ENCODE results near the gene HBD.
"Not testable (repeated sequence)": the region's sequence is repeated elsewhere in the genome, so short reads cannot be mapped to it uniquely, and the experiment has no call there.

Gene HBD

DNA sequence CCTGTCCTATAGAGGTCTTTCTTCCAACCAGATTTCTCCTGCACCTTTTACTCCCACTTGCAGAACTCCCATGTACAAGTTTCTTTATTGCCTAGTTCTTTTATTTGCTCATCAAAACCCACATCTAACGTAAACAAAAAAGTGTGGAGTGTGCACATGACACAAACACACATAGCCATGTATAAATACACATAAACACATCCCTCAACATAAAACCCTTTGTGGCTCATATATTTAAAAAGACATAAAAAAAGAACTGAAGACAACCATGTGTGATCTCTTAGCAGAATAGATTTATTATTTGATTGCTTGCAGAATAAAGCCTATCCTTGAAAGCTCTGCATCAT, 18.6 kb upstream of the HBD start:
- TF ChIP-seq, protein P1, sequence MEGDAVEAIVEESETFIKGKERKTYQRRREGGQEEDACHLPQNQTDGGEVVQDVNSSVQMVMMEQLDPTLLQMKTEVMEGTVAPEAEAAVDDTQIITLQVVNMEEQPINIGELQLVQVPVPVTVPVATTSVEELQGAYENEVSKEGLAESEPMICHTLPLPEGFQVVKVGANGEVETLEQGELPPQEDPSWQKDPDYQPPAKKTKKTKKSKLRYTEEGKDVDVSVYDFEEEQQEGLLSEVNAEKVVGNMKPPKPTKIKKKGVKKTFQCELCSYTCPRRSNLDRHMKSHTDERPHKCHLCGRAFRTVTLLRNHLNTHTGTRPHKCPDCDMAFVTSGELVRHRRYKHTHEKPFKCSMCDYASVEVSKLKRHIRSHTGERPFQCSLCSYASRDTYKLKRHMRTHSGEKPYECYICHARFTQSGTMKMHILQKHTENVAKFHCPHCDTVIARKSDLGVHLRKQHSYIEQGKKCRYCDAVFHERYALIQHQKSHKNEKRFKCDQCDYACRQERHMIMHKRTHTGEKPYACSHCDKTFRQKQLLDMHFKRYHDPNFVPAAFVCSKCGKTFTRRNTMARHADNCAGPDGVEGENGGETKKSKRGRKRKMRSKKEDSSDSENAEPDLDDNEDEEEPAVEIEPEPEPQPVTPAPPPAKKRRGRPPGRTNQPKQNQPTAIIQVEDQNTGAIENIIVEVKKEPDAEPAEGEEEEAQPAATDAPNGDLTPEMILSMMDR (conservative IDR thresholded peaks at IDR 0.05; ENCODE audit: low read depth, low read length): no peak
- H3K4me3 ChIP-seq (ENCODE audit: low read depth, low read length): no peak overlapping the region
- no peak for DNase-seq (ENCODE audit: low read depth)

DNA sequence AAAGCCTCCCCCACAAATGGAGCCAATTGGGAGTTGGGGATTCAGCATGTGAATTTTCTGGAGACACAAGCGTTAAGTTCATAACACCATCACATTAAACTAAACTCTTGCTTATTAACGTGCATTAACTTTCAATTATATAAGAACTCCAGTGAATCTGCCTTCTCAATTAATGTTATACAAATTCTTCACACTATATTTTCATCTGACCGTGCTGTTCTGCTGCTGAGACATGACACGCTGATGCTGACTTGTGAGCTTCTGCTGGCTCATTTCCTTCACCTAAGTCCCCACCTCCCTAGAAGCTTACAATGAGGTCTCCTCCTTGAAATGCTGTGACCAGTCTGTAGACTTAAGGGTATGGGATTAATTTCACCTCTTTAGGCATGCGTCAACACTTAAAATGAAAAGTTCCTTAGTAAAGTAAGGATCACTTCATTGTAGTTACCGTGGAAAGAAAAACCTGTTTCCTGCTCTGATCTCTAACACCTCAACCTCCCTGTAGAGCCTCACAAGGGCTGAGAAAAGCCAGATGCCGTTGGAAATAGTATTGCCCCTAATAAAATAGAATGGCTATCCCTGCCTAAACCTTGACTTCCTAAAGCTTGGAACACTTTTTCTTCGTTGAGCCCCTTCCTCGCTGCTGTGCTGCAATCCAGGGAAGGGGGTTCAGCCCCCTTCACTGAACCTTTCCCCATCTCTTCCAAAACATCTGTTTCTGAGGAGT, 18.1 kb upstream of the HBD start:
- DNase-seq (ENCODE audit: low read depth): no peak
- TF ChIP-seq, protein P1 (conservative IDR thresholded peaks at IDR 0.05; ENCODE audit: low read depth, low read length): no peak
- no peak overlapping the region for H3K4me3 ChIP-seq (ENCODE audit: low read depth, low read length)

DNA sequence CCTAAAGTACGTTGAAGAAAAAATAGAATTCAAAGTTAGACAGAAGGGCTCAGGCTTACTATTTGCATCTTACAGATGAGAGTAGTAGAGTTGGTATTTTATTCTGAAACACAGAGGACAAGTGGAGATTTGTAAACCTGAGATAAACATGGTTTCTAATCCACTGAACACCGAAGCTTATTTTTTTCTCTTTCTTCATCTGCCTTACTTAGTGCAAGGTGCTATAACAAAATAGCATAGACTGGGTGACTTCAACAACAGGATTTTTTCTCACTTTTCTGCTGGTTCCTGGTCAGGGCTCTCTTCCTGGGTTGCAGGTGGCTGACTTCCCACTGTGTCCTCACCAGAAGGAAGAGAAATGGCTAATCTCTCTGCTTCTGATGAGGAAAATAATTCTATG, 17.5 kb upstream of the HBD start:
- no peak overlapping the region for H3K4me3 ChIP-seq (ENCODE audit: low read depth, low read length)
- TF ChIP-seq, protein P1 (conservative IDR thresholded peaks at IDR 0.05; ENCODE audit: low read depth, low read length): no peak
- no peak for DNase-seq (ENCODE audit: low read depth)

DNA sequence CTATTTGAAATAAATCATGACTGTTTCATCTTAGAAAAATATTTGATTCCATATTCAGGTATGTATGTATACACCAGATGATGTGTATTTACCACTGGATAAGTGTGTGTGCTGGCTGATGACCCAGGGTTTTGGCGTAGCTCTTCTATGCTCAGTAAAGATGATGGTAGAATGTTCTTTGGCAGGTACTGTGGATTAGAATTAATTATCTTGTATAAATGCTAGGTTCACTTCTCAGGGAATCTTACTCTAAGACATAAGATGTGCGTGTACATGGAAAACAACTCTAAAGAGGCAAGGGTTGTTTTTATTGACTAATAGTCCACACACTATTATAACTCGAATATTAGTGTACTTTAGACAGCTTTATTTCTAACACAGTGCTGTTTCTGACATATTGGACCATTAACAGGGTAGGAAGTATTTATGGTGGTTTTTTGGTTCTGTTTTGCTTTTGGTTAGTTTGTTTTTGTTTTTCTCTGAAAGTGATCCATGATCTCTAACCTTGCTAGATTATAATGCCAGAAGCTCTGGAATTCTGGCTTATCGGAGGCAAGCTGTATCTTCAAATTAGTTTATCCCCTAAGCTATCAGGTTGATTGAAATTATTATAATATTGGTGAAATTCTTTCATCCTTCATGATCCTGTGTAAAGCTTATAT, 16.4 kb upstream of the HBD start:
- TF ChIP-seq, protein P1 (conservative IDR thresholded peaks at IDR 0.05; ENCODE audit: low read depth, low read length): no peak
- H3K4me3 ChIP-seq (ENCODE audit: low read depth, low read length): no peak overlapping the region
- no peak for DNase-seq (ENCODE audit: low read depth)

DNA sequence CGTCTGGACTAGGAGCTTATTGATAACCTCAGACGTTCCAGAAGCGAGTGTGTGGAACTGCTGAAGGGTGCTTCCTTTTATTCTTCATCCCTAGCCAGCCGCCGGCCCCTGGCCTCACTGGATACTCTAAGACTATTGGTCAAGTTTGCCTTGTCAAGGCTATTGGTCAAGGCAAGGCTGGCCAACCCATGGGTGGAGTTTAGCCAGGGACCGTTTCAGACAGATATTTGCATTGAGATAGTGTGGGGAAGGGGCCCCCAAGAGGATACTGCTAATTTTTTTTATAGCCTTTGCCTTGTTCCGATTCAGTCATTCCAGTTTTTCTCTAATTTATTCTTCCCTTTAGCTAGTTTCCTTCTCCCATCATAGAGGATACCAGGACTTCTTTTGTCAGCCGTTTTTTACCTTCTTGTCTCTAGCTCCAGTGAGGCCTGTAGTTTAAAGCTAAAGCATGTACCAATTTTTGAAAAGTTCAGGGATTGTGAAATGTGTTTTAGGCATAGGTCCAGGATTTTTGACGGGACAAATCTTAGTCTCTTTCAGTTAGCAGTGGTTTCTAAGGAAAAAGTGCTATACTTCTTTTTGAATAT, 15.6 kb upstream of the HBD start, which contains the start of gene HBG1:
HBG1 (minus strand) TSS at position 51 of the 590 bp plus-strand sequence. CDS start 53 bp downstream, outside the sequence.
- peak; percentile 13 for DNase-seq (ENCODE audit: low read depth)

DNA sequence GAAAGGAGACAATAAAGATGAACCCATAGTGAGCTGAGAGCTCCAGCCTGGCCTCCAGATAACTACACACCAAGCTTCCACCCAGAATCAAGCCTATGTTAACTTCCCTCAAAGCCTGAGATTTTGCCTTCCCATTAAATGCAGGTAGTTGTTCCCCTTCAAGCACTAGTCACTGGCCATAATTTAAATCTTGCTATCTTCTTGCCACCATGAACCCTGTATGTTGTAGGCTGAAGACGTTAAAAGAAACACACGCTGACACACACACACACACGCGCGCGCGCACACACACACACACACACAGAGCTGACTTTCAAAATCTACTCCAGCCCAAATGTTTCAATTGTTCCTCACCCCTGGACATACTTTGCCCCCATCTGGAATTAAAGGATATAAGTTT, 14.2 kb upstream of the HBD start:
- DNase-seq (ENCODE audit: low read depth): not testable (repeated sequence)

More for the DNA sequence above, 15.6 kb upstream of the HBD start, which contains the start of gene HBG1:
- H3K4me3 ChIP-seq (ENCODE audit: low read depth, low read length): not testable (repeated sequence)

DNA sequence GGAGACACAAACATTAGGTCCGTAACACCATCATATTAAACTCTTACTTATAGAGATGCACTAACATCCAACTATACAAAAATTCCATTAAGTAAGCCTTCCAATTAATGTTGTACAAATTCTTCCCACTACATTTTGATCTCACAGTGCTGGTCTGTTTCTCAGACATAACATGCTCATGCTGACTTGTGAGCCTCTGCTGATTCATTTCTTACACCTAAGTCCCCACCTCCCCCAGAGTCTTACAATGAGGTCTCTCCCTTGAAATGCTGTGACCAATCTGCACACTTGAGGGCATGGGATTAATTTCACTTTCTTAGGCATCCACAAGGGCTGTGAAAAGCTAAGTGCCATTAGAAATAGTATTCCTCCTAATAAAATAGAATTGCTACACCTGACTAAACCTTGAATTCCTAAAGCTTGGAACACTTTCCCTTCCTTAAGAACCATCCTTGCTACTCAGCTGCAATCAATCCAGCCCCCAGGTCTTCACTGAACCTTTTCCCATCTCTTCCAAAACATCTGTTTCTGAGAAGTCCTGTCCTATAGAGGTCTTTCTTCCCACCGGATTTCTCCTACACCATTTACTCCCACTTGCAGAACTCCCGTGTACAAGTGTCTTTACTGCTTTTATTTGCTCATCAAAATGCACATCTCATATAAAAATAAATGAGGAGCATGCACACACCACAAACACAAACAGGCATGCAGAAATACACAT, 13.3 kb upstream of the HBD start:
- no peak overlapping the region for H3K4me3 ChIP-seq (ENCODE audit: low read depth, low read length)
- no peak for DNase-seq (ENCODE audit: low read depth)
- TF ChIP-seq, protein P1 (conservative IDR thresholded peaks at IDR 0.05; ENCODE audit: low read depth, low read length): no peak

More for the DNA sequence above, 14.2 kb upstream of the HBD start:
- not testable (repeated sequence) for H3K4me3 ChIP-seq (ENCODE audit: low read depth, low read length)

Data from choroid plexus epithelial cell (primary cell).